AG04450 (cell line): ENCODE results near the gene FNDC7. TPM values are rescaled to one million over a fixed set of nuclear protein-coding genes. Genes with fewer than 3 reads are reported as not detected.
"Not testable (repeated sequence)": the region's sequence is repeated elsewhere in the genome, so short reads cannot be mapped to it uniquely, and the experiment has no call there.

Source experiments
- CTCF ChIA-PET: fragments of 300-600, 350-600 bp; formaldehyde crosslinking; extraction: SDS; loops from one replicate; lab custom pipeline; 2022; ENCODE audit warnings: antibody characterized with exemption, inconsistent platforms; lab: Charles Lee
- POLR2A ChIA-PET: fragments of 350-600 bp; formaldehyde crosslinking; extraction: SDS; loops from one replicate; lab custom pipeline; 2021; ENCODE audit warnings: antibody characterized with exemption, inconsistent platforms; lab: Yijun Ruan, JAX
- DNase-seq: peaks from one replicate; pipeline ENCODE4 v3.0.0-alpha.2; 2011; ENCODE audit warnings: low read depth, low spot score
- H3K27ac ChIP-seq: one replicate; pipeline ENCODE4 v1.5.1; 2012; ENCODE audit warnings: low read depth, low read length, control low read depth
- H3K27me3 ChIP-seq: one replicate; pipeline ENCODE4 v1.6.0; 2012; ENCODE audit warnings: low read length; ENCODE audit not compliant: control insufficient read depth, insufficient read depth
- H3K4me3 ChIP-seq: 2 replicates; pipeline ENCODE4 v1.5.1; 2011; ENCODE audit warnings: mild to moderate bottlenecking, low read depth, low read length, control low read depth
- H3K9me3 ChIP-seq: 2 replicates; pipeline ENCODE4 v1.5.1; 2012; ENCODE audit warnings: low read length; ENCODE audit not compliant: control insufficient read depth, insufficient read depth
- CTCF ChIP-seq: IDR thresholded peaks from 2 replicates; pipeline ENCODE4 v1.5.1; 2011; ENCODE audit warnings: low read depth, low read length, control low read depth, inconsistent platforms
- polyA plus RNA-seq: library from polyadenylated mRNA; depleted of rRNA; stranded (reverse); fragments of >200 nt; gene quantifications from 2 replicates; pipeline ENCODE4 v1.2.3, GENCODE V29; 2011

FNDC7 gene
- polyA plus RNA-seq, 1 experiment, result not detected

GRCh38 chr1:108665771-108666170, 46.9 kb upstream of the FNDC7 start:
- no peak overlapping the region for H3K27ac ChIP-seq
- ChIA-PET POLR2A (no interaction called here), CTCF (no interaction called here)
- no peak for TF ChIP-seq CTCF
- no peaks in the 10 kb centered on the region; the same call in 1 of the 2 replicates for H3K9me3 ChIP-seq
- no peak for DNase-seq
- H3K27me3 ChIP-seq, result peaks cover 3% of the 10 kb centered on the region
- H3K4me3 ChIP-seq, result no peak overlapping the region

- CTCF ChIA-PET, result interaction anchor here (0.5 kb wide), 1 partner anchor 78 kb away, joined by 3 read pairs; no protein-coding TSS in a partner anchor
- H3K27ac ChIP-seq, POLR2A ChIA-PET, DNase-seq, H3K4me3 ChIP-seq, H3K9me3 ChIP-seq, H3K27me3 ChIP-seq: not testable (repeated sequence)
These were observed 45.3 kb upstream of the FNDC7 start for GRCh38 chr1:108667422-108667821.

- Histone ChIP-seq H3K27ac (no peak overlapping the region), H3K9me3 (no peaks in the 10 kb centered on the region; the same call in 1 of the 2 replicates), H3K4me3 (no peak overlapping the region), H3K27me3 (peaks cover 3% of the 10 kb centered on the region)
- no peak for DNase-seq
- CTCF ChIA-PET, result no interaction called here
- POLR2A ChIA-PET, result no interaction called here
- no peak for TF ChIP-seq CTCF
These were observed 43.9 kb upstream of the FNDC7 start for GRCh38 chr1:108668777-108669176.

GRCh38 chr1:108669679-108670078, 43.0 kb upstream of the FNDC7 start:
- CTCF ChIA-PET, result interaction anchor here (0.6 kb wide), 1 partner anchor 13 kb away, joined by 3 read pairs; no protein-coding TSS in a partner anchor
- DNase-seq, result no peak
- POLR2A ChIA-PET, result no interaction called here
- peaks cover 3% of the 10 kb centered on the region for H3K27me3 ChIP-seq
- H3K9me3 ChIP-seq, result no peaks in the 10 kb centered on the region; the same call in 1 of the 2 replicates
- no peak overlapping the region for H3K4me3 ChIP-seq
- TF ChIP-seq CTCF, result no peak
- no peak overlapping the region for H3K27ac ChIP-seq

GRCh38 chr1:108670131-108670773, 42.5 kb upstream of the FNDC7 start:
- no peaks in the 10 kb centered on the region; the same call in 1 of the 2 replicates for H3K9me3 ChIP-seq
- ChIA-PET CTCF (no interaction called here), POLR2A (no interaction called here)
- no peak for DNase-seq
- H3K27me3 ChIP-seq, result peaks cover 3% of the 10 kb centered on the region
- no peak overlapping the region for H3K27ac ChIP-seq
- no peak for TF ChIP-seq CTCF
- H3K4me3 ChIP-seq, result no peak overlapping the region
